ENCODE measurements around the gene PTK6.

Gene PTK6

DNA sequence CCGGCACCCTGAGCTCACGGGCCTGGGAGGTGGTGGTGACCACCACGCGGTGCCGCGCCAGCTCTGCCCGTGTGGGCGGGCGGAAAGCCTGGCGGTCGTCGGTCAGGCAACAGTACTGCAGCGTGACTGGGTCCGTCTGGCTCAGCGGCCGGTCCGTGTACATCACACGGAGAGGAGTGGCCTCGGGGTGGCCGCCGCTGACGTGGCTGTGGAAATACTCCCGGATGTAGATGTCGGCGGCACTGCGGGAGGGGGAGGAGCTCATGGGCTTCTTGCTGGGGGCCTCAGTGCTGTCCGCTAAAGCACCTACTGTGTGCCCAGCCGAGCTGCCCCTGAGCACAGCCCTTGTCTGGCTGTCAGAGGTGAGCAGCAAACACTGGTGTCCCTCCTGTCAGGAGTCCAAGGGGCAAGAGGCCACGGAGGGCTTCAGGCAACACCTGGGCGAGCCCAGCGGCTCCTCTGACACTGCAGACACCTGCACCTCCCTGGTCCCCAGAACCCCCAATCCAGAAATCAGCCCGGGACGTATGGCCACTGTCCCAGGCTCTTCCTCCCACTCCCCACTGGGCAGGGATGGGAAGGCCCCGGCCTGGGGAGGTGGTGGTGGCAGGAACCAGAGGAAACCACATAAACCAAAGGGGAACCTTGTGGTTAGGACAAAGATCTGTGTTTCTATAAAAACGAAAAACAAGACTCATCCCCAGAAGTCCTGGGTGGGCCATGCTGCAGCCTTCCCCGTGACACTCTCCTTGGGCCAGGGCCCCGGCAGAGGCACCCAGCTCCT lies 30.4 kb upstream of the PTK6 start:
- no peaks in the 10 kb centered on the region for H3K9me2 ChIP-seq (replicated peaks; ENCODE audit: control insufficient read depth, low read length)
- peaks cover 3% of the 10 kb centered on the region; the same call in 1 of the 2 replicates for H4K20me1 ChIP-seq (ENCODE audit: control insufficient read depth, insufficient read depth, low read depth, low read length)
- H3K36me3 ChIP-seq (ENCODE audit: control insufficient read depth, low read length): no peaks in the 10 kb centered on the region
- H3K79me2 ChIP-seq (ENCODE audit: control insufficient read depth, low read length): no peaks in the 10 kb centered on the region
- peaks cover 24% of the 10 kb centered on the region for H3K27me3 ChIP-seq (ENCODE audit: control insufficient read depth, low read length)
- no peak overlapping the region for H3K4me3 ChIP-seq (ENCODE audit: low read length)
- H3K9me3 ChIP-seq (ENCODE audit: control insufficient read depth, insufficient read depth, low read length): no peaks in the 10 kb centered on the region
- H3K4me2 ChIP-seq (ENCODE audit: low read length): 0 out of 2 replicates have a peak overlapping the region, but pooled peaks have one; percentile 1
- no peak overlapping the region for H3K27ac ChIP-seq (ENCODE audit: low read depth, low read length)
- TF ChIP-seq EZH2phosphoT487 (IDR thresholded peaks at IDR 0.05; ENCODE audit: borderline replicate concordance, low read length): no peak
- TF ChIP-seq, protein P1, sequence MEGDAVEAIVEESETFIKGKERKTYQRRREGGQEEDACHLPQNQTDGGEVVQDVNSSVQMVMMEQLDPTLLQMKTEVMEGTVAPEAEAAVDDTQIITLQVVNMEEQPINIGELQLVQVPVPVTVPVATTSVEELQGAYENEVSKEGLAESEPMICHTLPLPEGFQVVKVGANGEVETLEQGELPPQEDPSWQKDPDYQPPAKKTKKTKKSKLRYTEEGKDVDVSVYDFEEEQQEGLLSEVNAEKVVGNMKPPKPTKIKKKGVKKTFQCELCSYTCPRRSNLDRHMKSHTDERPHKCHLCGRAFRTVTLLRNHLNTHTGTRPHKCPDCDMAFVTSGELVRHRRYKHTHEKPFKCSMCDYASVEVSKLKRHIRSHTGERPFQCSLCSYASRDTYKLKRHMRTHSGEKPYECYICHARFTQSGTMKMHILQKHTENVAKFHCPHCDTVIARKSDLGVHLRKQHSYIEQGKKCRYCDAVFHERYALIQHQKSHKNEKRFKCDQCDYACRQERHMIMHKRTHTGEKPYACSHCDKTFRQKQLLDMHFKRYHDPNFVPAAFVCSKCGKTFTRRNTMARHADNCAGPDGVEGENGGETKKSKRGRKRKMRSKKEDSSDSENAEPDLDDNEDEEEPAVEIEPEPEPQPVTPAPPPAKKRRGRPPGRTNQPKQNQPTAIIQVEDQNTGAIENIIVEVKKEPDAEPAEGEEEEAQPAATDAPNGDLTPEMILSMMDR (IDR thresholded peaks at IDR 0.05; ENCODE audit: low read depth, low read length, poor library complexity, severe bottlenecking): no peak
- peaks cover 19% of the 10 kb centered on the region for H3K4me1 ChIP-seq (ENCODE audit: control insufficient read depth, low read length)
- H3F3A ChIP-seq (ENCODE audit: control insufficient read depth, insufficient read depth): no peaks in the 10 kb centered on the region

DNA sequence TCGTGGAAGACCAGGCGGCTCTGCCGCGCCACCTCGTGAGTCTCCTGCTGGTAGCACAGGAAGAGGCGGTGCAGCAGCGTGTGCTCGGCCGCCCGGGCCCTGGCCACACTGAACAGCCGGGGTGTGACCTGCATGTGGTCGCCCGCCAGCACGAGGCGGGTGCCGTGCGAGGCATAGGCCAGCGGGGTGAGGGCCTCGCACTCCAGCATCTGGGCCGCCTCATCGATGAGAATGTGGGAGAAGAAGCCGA lies 29.9 kb upstream of the PTK6 start:
- TF ChIP-seq, protein P1 (IDR thresholded peaks at IDR 0.05; ENCODE audit: low read depth, low read length, poor library complexity, severe bottlenecking): no peak
- TF ChIP-seq EZH2phosphoT487 (IDR thresholded peaks at IDR 0.05; ENCODE audit: borderline replicate concordance, low read length): no peak
- Histone ChIP-seq H3K79me2 (ENCODE audit: control insufficient read depth, low read length) (no peaks in the 10 kb centered on the region), H3K27ac (ENCODE audit: low read depth, low read length) (no peak overlapping the region), H3K4me3 (ENCODE audit: low read length) (no peak overlapping the region), H3K9me2 (replicated peaks; ENCODE audit: control insufficient read depth, low read length) (no peaks in the 10 kb centered on the region), H3K36me3 (ENCODE audit: control insufficient read depth, low read length) (no peaks in the 10 kb centered on the region), H3K4me1 (ENCODE audit: control insufficient read depth, low read length) (peaks cover 24% of the 10 kb centered on the region), H4K20me1 (ENCODE audit: control insufficient read depth, insufficient read depth, low read depth, low read length) (peaks cover 3% of the 10 kb centered on the region; the same call in 1 of the 2 replicates), H3K4me2 (ENCODE audit: low read length) (no peak overlapping the region), H3K27me3 (ENCODE audit: control insufficient read depth, low read length) (peaks cover 24% of the 10 kb centered on the region), H3F3A (ENCODE audit: control insufficient read depth, insufficient read depth) (no peaks in the 10 kb centered on the region), H3K9me3 (ENCODE audit: control insufficient read depth, insufficient read depth, low read length) (no peaks in the 10 kb centered on the region)

DNA sequence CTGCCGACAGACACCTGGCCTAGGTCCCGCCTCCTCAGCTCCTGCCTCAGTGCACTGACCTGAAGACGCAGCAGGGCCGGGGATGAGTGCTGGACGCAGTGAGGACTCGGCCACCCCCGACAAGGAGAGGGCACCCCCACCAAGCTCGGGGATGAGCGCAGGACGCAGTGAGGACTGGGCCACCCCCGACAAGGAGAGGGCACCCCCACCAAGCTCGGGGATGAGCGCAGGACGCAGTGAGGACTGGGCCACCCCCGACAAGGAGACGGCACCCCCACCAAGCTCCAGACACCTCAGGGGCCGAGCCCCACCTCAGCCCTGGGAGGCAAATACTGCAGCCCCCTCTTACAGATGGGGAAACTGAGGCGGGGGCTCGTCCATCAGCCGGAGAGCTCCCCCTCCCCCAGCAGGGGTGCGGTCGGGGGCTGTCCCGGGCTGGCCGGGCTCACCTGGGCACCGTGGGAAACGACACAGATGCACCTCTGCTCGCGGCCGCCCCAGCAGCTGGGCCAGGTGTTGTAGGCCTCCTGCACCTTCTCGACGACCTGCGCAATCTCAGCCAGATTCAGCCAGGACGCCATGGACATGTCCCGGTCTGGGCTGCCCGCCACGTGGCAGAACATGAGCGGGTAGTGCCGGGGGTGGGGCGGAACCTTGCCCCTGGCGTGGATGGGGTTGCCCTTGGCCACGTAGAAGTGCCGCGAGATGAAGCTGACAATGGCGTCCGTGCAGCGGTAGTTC lies 29.4 kb upstream of the PTK6 start:
- no peaks in the 10 kb centered on the region for H3K79me2 ChIP-seq (ENCODE audit: control insufficient read depth, low read length)
- peaks cover 3% of the 10 kb centered on the region; the same call in 1 of the 2 replicates for H4K20me1 ChIP-seq (ENCODE audit: control insufficient read depth, insufficient read depth, low read depth, low read length)
- H3K4me2 ChIP-seq (ENCODE audit: low read length): no peak overlapping the region
- no peaks in the 10 kb centered on the region for H3K9me2 ChIP-seq (replicated peaks; ENCODE audit: control insufficient read depth, low read length)
- H3K4me1 ChIP-seq (ENCODE audit: control insufficient read depth, low read length): peaks cover 24% of the 10 kb centered on the region
- H3F3A ChIP-seq (ENCODE audit: control insufficient read depth, insufficient read depth): no peaks in the 10 kb centered on the region
- TF ChIP-seq, protein P1 (IDR thresholded peaks at IDR 0.05; ENCODE audit: low read depth, low read length, poor library complexity, severe bottlenecking): no peak
- TF ChIP-seq EZH2phosphoT487 (IDR thresholded peaks at IDR 0.05; ENCODE audit: borderline replicate concordance, low read length): no peak
- H3K27me3 ChIP-seq (ENCODE audit: control insufficient read depth, low read length): peaks cover 24% of the 10 kb centered on the region
- H3K27ac ChIP-seq (ENCODE audit: low read depth, low read length): no peak overlapping the region
- no peak overlapping the region for H3K4me3 ChIP-seq (ENCODE audit: low read length)
- no peaks in the 10 kb centered on the region for H3K36me3 ChIP-seq (ENCODE audit: control insufficient read depth, low read length)
- no peaks in the 10 kb centered on the region for H3K9me3 ChIP-seq (ENCODE audit: control insufficient read depth, insufficient read depth, low read length)
